ENCODE data around the gene NR2C2.

The NR2C2 gene

DNA sequence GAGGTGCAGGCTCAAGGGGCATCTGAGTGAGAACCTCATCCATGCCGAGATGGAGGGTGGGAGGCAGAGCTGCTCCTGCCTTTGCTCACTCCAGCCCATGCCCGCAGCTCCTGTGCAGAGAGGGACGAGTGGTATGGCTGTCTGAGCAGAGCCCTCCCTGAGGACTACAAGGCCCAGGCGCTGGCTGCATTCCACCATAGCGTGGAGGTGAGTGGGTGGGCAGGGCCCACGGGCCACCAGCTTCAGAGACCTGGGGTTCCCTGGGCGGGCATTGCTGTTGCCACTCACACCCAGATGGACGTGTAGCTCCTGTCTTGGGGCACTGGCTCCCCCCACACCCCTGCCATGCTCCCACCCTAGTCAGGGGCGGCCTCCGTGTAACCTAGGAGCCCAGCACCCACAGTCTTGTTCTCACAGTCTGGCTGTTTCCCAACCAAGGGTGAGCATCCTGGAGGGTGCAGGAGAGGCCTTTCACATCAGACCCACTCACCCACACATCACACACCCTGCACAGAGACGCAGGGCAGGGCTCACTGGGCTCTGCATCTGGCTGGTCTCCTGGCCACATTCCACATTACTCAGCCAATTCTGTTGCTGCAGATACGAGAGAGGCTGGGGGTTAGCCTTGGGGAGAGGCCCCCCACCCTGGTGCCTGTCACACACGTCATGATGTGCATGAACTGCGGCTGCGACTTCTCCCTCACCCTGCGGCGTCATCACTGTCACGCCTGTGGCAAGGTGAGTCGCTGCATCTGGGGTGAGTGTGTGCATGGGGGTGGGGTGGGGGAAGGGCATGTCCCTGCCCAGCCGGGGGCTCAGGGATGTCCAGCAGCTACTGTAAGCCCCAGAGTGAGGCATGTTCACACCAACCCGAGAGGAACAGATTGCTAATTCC, 25.3 kb upstream of the NR2C2 start:
- no peak for DNase-seq

DNA sequence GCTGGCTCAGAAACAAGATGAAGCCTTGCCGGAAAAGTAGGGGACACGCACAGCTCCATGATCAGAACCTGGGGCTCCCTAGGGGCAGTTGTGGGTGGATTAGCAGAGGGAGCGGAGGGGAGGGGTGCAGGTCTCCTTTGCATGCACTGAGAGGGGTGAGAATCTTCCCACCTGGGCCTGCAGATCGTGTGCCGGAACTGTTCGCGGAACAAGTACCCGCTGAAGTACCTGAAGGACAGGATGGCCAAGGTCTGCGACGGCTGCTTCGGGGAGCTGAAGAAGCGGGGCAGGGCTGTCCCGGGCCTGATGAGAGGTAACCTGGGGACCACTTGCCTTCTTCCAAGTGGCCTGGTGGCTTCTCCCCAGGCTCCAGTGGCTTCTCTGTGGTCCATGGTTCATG, 24.5 kb upstream of the NR2C2 start:
- DNase-seq: no peak

DNA sequence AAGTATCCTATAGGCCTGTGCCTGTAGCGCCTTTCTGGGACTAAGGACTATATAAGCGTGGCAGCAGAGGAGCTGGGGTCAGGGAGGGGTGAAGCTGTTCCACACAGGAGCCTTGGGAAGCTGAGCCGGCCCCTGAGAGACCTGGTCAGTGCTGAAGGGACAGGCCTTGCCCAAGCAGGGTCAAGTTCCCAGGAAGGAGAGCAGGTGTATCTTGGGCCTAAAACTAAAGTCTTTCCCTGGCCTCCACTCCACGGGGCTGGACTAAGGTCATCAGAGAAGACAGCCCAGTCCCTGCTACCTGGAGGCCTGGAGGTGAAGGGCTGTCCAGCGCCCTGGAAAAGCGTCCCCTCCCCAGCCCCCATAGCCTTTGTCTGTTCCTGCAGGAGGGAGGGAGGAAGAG, 23.9 kb upstream of the NR2C2 start:
- no peak for DNase-seq

DNA sequence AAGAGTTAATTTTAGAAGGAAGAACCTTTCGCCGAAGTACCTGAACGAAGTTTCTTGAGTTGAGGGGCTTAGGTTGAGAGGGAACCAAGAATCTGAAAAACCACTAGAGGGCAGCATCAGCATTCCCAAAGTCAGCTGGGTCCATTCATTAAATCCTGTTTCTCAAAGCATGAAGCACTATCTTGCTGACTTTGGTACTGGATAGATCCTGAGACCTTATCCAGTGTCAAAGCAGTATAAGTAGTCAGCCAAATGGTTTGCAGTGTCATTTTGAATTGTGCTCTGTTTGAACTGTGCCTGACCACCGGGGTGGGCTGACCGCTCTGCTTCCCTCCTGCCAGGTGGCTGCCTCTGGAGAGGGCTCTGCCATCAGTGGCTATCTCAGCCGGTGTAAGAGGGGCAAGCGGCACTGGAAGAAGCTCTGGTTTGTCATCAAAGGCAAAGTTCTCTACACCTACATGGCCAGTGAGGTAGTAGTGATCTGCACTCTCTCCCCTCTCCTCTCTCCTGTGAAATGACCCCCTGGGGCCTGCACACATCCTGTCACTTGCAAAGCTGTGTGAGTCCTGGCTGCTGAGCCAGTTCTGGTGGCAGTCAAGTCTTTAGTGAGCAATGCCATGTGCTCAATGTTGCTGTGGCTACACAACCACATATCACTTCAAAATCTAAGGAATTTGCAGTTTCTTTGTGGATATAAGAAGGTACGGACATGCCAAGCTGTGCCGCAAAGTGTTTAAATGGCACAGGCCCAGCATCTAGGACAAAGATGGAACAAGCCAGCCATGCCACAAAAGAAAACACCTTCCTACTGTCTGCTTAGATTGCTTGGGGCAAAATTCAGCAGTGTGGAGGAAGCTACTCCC, 21.4 kb upstream of the NR2C2 start:
- peak; percentile 23 for DNase-seq

DNA sequence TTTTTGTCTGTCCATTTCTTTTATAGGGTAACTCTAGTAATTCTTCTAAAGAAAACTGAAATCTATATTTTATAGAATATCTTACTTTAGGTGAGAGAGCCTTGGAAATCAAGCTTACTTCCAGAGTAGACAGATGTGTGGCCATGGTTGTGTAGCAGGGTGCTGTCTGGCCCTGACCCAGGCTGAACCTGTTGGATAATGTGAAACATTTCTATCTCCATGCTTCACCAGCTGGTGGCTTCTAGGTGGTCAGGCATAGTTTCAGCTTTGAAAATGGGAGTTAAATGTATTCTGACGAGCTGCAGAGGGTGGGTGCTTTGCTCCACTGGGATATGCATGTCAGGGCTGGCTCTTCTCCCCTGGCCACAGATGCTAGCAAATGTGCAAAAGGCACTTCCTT, 20.8 kb upstream of the NR2C2 start:
- no peak for DNase-seq

DNA sequence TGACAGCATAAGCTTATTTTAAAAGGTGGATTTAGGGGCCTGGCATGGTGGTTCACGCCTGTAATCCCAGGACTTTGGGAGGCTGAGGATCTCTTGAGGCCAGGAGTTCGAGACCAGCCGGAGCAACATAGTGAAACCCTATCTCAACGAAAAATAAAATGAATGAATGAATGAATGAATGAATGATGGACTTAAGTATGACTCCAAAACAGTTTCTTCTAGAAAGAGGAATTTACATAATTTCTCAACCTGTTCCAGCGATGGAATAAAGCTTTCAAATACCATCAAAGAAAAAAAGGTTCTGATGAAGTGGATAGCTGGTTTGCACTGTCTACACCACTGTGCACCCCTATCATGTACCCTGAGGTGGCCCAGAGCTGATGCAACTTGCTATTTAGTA, 20.1 kb upstream of the NR2C2 start:
- DNase-seq: no peak

DNA sequence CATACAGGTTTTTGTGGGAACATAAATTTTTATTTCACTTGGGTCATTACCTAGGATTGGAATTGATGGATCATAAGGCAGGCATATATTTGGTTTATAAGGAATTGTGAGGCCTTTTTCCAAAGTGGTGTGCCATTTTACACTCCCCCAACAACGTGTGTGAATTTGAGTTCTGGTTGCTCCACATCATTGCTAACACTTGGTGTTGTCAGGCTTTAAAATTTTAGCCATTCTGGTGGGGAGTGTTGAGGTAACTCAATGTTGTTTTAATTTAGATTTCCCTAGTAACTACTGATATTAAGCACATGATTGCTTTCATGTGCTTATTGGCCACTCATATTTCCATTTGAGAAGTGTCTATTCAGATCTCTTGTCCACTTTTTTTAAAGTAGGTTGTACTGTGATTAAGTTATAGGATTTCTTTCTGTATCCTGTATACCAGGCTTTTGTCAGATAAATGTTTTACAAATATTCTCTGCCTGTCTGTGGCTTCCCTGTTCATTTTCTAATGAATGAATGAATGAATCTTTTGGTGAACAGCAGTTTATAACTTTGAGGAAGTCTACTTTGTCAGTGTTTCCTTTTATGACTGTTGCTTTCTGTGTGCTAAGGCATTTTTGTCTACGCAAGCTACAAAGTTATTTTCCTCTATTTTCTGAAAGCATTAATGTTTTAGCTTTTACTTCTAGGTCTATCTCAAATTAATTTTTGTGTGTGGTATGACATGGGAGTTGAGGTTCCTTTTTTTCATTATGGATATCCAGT, 17.9 kb upstream of the NR2C2 start:
- no peak for DNase-seq

DNA sequence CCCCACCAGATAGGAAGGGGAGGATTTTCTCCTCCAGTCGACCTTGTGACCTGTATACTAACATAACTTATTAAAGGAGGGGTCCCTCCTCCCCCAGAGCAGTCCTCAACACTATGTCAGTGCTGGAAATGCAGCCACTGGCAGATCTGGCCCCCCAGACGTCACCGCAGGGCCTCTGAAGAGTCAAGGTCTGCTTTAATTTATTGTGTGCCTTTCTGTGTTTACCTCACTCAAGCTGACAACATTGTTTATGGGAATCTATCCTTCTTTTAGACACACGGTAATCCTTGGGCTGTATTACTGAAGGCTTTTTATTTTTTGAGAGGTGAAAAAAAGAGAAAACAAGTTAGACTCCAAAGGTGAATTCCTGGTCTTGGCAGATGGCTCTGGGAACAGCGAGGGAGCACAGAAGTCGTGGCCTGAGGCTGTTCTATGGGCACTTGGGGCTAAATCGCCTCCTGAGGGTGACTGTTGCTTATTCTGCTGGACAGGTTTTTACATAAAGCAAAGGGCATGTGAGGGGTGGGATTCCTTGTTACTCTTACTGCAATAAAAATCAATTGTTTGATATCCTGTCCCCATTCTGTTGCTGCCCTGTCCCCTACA, 13.5 kb upstream of the NR2C2 start:
- no peak for DNase-seq

DNA sequence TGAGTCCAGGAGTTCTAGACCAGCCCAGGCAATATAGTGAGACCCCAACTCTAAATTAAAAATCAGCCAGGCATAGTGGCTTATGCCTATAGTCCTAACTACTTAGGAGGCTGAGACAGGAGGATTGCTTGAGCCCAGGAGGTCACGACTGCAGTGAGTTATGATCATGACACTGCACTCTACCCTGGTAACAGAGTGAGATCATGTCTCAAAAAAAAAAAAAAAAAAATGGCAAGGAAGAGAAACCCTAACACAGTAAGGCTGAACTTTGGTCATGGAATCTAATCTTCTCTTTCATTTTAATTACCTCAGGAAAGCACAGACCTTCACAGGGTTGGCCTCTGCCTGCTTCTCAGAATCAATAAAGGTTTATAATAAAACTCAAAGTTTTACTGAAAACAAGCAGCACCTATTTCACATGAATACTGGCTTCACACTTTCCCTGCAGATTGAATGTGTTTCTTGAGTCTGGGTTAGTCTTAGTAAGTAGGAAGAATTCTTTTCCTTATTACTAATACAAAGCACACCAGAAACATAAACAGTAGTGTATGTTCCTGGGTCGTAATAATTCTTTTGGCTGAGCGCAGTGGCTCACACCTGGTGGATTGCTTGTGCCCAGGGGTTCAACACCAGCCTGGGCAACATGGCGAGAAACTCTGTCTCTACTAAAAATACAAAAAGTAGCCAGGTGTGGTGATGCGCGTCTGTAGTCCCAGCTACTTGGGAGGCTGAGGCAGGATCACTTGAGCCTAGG, 11.6 kb upstream of the NR2C2 start:
- no peak for DNase-seq

DNA sequence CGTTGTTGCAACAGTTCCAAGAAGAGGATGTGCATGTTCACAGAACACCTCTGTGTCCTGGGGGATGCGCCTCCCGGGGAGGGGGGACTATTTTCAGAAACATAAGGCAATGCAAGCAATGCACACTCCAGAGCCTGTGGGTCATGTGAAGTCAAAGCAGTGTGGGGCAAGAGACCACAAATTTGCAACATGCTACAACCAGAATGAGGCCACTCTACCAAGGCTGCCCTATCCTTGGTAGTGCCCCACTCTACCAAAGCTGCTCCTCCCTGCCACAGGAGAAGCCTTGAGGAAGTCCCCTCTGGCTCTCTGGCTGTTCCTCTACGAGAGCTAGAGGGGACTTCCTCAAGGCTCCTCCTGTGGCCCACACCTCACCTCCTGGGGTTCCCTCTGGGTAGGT, 8.4 kb upstream of the NR2C2 start:
- DNase-seq: no peak

DNA sequence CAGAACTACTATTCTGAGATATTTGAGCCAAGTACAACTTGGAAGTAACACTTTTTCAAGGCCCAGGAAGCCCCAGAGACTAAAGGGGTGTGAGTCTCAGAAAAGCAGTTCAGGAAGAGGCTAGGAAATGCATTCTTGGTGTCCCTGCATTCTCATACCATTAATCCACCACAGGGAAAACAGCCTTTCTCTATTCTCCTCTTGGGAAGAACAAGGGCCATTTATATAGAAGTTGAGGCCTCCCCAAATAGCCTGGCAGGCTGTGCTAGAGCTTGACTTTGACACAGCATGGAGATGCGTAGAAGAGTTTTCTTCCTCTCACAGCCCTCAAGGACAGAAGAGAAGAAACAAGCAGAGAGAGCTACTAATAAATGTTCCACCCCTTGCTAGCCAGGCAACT, 5.5 kb upstream of the NR2C2 start:
- DNase-seq: no peak

DNA sequence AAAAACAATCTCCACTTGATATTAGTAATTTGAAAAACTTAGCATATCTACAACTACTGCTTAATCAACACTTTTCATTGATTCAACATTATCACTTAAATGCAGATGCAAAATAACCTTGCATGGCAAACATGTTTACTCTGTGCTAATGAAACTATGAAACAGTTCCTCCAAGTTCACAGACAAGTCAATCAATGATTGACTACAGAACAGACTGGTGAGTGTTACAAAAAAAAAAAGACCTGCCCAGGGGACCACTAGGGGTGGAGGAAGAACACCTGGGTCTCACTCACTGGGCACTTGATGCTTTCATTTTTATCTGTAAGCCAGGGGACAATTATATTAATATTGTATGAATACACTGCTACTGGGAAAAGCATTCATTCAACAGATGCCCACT, 4.3 kb upstream of the NR2C2 start:
- DNase-seq: no peak

DNA sequence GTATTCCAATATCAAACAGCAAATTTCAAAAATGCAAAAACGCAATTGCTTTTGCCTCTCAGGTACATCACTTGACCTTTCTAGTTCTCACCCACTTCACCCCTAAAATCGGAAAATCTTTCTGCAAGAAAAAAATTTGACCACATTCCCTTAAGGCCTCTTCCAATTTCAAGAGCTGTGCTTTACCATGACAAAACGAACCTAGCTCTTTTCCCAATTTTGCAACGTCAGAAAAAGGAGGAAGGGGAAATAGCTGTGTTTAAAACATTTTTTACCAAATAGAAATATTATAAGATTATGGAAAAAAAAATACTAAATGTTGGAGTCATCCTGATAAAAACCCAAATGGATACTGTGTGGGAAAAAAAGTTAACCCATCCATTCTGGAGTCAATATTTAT, 1.1 kb upstream of the NR2C2 start:
- DNase-seq: no peak

DNA sequence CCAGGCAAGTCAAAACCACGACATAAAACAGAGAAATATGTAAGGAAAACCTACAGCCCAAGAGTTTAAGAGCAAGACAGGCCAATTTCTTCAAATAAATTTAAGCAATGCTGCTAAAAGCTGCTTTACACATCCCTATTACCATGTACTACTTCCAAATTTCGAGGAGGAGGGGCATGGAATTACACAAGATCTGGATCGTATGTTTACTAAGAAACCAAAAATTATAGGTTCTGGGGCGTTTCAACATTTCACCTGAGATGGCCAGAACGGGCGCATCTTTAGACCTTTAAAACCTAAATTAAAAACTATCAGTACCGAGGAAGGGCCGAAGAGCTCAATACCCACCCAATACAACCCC, 664 bp upstream of the NR2C2 start:
- DNase-seq: no peak

DNA sequence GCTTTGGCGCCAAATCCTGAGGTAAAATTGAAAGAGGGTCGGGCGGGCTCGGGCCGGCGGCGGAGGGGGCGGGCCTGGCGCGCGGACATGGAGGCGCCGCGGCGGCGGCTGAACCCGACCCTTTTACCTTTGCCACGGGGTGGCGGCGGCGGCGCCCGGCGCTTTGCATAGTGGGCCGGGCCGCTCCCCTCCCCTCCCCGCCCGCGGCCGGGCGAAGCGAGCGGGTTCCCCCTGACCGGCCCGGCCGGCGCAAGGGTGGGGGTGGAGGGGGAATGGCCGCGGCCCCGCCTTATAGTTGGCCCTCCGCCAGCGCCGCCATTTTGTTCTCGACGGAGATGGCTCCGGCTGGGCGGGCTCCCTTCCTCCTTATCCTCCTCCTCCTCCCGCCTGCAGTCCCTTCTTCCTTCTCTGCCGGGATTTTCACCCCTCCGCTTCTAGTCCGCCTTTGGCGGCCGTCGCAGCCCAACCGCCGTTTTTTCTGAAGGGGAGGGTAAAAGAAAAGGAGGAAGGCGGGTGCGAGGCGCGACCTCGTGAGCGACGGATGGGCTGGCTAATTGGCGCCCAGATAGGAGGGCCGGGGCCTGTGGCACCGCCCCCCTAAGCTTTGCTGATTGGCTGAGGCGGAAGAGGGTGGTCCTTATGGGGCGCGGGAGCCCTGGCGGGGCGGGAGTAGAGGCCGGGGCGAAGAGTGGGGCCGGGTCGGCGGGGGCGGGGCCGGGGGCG, 664 bp downstream of the NR2C2 start:
- DNase-seq: peak; percentile 53

DNA sequence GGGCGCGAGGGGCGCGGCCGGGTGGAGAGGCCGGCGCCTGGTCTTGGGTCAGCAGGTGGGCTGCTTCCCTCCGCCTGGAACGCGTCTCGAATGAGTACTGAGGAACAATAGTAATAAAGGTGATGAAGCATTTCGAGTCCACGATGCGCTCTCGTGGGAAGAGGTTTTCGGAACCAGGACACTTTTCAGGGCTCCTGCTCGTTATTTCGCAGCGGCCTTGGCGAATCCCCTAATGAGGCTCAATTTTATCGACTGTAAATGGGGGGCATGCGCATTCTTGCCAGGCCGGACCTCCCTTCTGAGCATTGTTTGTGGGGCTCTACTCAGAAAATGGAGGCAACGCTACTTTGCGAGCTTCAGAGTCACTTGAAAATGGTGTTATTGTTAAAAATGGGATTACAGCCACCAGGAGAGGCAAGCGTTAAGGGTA, 1.2 kb downstream of the NR2C2 start:
- DNase-seq: no peak

DNA sequence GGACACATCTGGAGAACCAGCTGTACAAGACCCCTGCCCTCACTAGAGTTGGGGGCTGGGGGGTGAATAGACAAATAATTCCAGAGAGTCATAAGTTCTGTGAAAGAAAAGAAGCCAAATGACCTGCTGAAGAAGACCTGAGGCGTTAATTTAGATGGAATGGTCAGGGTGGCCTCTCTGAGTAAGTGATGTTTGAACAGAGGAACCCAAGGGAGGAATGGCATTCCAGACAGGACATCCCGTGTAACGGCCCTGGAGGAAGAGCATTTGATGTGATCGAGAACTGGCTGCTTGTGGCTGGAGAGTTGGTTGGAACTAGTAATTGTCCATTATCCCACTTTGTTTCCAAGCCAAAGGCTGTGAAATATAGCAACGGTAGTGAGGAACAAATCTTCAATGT, 1.7 kb downstream of the NR2C2 start:
- no peak for DNase-seq

DNA sequence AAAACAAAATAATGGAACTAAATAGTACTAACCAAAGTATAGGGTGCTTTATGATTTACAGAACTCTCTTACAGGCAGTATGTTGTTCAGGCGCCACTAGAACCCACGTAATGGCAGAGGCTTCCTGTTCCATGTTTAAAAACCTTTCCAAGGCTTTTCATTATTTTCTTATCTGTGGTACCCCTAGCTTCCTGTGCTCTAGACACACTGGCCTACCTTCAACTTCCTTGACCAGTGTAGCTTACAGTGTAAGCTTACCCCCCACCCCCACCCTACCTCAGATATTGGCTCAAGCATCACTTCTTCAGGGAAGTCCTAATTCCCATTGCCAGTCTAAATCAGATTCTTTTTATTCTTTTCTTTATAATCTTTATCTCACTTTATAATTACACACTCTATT, 2.9 kb downstream of the NR2C2 start:
- DNase-seq: no peak

DNA sequence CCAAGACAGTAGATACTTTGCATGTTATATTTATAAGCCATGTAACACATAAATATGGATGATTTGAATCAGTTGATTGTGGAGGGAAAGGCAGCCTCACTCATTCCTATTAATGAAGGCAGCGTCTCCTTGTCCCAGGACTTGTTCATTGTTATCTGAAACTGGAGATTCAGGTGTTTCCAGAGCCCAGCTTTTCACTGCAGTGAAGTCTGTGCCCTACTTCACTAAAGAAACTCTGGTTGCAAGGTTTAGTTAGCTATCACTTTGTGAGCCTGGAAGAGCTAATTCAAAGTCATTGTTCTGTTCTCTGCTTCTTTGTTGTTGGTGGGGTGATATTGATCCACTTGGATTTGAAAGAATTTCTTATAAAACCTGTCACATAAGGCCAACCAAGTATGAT, 9.8 kb downstream of the NR2C2 start:
- DNase-seq: no peak

DNA sequence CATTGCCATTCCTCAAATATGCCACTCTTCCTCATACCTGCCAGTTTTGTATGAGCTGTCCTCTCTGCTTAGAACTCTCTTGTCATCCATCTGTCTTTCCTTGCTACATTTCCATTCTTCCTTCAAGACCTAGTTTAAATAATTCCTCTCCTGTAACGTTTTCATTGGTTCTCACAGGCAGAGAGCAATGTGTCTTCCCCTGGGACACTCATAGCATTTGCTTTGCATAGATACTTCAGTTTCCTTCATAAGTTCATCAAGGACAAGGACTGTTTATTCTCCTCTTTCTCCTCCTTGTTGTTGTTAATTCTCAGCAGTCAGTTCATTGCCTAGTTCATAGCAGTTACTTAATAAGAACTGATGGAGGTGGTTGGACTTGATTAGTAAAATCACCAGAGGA, 10.5 kb downstream of the NR2C2 start:
- DNase-seq: no peak

DNA sequence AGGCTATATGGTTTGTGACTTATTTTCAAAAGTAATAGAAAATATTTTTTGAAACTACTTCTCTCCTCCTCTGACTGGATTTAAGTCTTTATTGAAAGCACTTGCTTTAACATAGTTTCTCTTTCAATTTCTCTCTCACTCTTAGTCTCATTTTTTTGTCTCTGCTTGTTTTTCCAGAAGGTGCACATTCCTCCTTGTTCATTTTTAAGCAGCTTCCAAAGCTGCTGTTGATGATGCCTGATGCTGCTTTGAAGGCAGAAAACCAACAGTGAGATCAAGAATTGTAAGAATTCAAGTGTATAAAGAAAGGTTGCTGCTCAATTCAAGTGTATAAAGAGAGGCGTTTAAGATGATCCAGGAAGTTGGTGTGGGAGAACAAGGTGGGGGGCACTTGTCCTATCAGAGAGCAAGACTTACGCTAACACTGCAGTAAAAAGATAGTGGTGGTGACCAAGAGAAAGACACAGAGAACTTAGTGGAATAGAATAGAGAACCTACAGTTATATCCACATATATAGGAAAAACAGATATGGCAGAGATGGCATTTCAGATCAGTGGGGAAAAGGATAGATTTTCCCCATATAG, 12.1 kb downstream of the NR2C2 start:
- no peak for DNase-seq
